ENCODE measurements around the gene ADPRS. TPM values are rescaled to one million over a fixed set of nuclear protein-coding genes. Genes with fewer than 3 reads are reported as not detected.

Gene ADPRS, protein sequence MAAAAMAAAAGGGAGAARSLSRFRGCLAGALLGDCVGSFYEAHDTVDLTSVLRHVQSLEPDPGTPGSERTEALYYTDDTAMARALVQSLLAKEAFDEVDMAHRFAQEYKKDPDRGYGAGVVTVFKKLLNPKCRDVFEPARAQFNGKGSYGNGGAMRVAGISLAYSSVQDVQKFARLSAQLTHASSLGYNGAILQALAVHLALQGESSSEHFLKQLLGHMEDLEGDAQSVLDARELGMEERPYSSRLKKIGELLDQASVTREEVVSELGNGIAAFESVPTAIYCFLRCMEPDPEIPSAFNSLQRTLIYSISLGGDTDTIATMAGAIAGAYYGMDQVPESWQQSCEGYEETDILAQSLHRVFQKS
- 10 to 100 TPM; 20.5 to 40.2 (median 28.8) TPM for total RNA-seq
- polyA plus RNA-seq = 10 to 100 TPM; 41.4 to 56.4 (median 45.3) TPM
- long read RNA-seq, donor 1, transcript ADPRHL2-201 (6 exons, 1,668 nt) = major isoform, 66 of 75 reads
- long read RNA-seq, donor 1, partial matches to known transcripts = 6 of 75 reads
- long read RNA-seq, donor 1, other reads (novel, unspliced or antisense) = 3 of 75 reads
- long read RNA-seq, donor 2, transcript ADPRHL2-201 (6 exons, 1,668 nt) = major isoform, 95 of 114 reads
- long read RNA-seq, donor 2, partial matches to known transcripts = 16 of 114 reads
- long read RNA-seq, donor 2, other reads (novel, unspliced or antisense) = 3 of 114 reads

DNA sequence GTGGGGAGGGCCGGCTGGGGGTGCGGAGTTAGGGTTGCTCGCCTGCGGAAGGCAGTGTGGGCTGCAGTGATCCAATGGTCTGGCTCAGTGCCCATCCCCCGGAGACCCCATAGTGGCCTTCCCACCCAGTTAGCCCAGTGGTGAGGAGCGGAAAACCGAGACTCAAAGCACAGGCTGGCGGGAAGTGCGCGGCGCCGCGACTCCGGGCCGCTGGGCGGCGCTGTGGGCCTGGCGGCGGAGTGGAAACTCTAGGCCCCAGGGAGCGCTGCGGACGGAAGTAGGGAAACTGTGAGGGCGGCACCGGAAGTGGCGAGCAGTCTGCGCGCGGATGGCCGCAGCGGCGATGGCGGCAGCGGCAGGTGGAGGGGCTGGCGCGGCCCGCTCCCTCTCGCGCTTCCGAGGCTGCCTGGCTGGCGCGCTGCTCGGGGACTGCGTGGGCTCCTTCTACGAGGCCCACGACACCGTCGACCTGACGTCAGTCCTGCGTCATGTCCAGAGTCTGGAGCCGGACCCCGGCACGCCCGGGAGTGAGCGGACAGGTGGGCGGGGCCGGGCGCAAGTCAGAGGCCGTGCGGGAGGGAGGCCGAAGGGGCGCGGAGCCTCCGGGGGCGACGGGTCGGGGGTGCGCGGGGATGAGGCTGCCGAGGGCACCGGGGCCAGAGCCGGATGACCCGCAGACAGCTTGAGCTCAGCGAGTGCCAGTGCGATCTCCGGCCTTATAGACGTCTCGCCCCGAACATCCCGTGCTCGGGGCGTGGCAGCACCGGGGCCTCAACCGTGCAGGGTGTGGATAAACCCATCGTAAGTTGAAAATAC, at the start of gene ADPRS:
TSS of gene ADPRS (plus strand) at position 316 of the 816 bp plus-strand sequence. CDS start at position 329, 13 bp downstream.
- Histone ChIP-seq H3K4me1 (peaks cover 22% of the 10 kb centered on the region), H3K36me3 (ENCODE audit: insufficient read depth in 1 of 2, low read depth in 1 of 2) (peaks cover 4 to 33% of the 10 kb centered on the region in 2 donors), H3K4me3 (peak within 1 kb of the TSS; percentile 98), H3K27ac (peak within 1 kb of the TSS; percentile 98), H3K9me3 (no peaks in the 10 kb centered on the region), H3K27me3 (ENCODE audit: insufficient read depth in 3 of 3, low read length in 2 of 3) (peaks cover 0 to 22% (median 4%) of the 10 kb centered on the region in 3 donors)
- ATAC-seq = peak; percentile 93 to 96 (median 94)
- TF ChIP-seq, protein P1, sequence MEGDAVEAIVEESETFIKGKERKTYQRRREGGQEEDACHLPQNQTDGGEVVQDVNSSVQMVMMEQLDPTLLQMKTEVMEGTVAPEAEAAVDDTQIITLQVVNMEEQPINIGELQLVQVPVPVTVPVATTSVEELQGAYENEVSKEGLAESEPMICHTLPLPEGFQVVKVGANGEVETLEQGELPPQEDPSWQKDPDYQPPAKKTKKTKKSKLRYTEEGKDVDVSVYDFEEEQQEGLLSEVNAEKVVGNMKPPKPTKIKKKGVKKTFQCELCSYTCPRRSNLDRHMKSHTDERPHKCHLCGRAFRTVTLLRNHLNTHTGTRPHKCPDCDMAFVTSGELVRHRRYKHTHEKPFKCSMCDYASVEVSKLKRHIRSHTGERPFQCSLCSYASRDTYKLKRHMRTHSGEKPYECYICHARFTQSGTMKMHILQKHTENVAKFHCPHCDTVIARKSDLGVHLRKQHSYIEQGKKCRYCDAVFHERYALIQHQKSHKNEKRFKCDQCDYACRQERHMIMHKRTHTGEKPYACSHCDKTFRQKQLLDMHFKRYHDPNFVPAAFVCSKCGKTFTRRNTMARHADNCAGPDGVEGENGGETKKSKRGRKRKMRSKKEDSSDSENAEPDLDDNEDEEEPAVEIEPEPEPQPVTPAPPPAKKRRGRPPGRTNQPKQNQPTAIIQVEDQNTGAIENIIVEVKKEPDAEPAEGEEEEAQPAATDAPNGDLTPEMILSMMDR (IDR thresholded peaks at IDR 0.05) = peak; percentile 98
- peak; percentile 91 to 95 for DNase-seq
- intact Hi-C loops (cut with DNase I) = no loop called here
- WGBS, 3 donors = 0 to 1% (median 1%) methylated on average over 48 to 84 of the region's 84 CpGs

DNA sequence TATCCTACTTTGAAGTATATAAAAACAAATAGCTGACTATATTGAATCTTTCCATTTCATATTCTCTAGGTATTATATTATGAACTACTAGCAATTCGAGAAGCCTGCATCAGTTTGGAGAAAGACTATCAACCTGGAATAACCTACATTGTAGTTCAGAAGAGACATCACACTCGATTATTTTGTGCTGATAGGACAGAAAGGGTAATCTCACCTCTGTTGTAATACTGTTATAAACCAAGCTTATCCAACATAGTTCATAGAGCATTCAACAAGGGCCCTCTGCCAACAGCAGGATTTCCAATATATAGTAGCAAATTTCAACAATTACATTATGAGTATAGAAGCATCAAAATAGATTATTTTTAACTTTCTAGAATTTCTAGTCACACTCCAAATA, 48.5 kb upstream of the ADPRS start:
- DNase-seq = no peak
- peaks cover 2 to 91% of the 10 kb centered on the region in 2 donors for H3K36me3 ChIP-seq (ENCODE audit: insufficient read depth in 1 of 2, low read depth in 1 of 2)

DNA sequence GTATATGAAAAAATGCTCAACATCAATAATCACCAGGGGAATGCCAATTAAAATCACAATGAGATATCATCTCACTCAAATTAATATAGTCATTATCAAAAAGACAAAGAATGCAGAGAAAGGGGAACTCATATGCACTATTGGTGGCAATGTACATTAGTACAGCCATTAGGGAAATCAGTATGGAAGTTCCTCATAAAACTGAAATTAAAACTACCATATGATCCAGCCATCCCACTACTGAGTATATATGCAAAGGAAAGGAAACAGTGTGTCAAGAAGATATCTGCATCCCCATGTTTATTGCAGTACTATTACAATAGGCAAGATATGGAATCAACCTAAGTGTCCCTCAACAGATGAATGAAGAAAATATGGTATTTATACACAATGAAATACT, 36.9 kb upstream of the ADPRS start:
- intact Hi-C loops (cut with DNase I) = loop anchor here in 1 of 2 donors (10.0 kb wide), 1 partner anchor 207 kb away; no protein-coding TSS in a partner anchor
- Histone ChIP-seq H3K27me3 (ENCODE audit: insufficient read depth in 3 of 3, low read length in 2 of 3) (no peaks in the 10 kb centered on the region), H3K4me1 (no peaks in the 10 kb centered on the region), H3K36me3 (ENCODE audit: insufficient read depth in 1 of 2, low read depth in 1 of 2) (peaks cover 0 to 54% of the 10 kb centered on the region in 2 donors), H3K27ac (no peak overlapping the region), H3K4me3 (no peak overlapping the region), H3K9me3 (no peaks in the 10 kb centered on the region)
- DNase-seq (no peak), ATAC-seq (no peak)
- TF ChIP-seq, protein P1 (IDR thresholded peaks at IDR 0.05) = no peak

More for the DNA sequence above, 48.5 kb upstream of the ADPRS start:
- TF ChIP-seq, protein P1 (IDR thresholded peaks at IDR 0.05) = no peak
- ATAC-seq = no peak
- H3K27ac ChIP-seq = no peak overlapping the region
- H3K4me1 ChIP-seq = no peaks in the 10 kb centered on the region
- H3K27me3 ChIP-seq (ENCODE audit: insufficient read depth in 3 of 3, low read length in 2 of 3) = no peaks in the 10 kb centered on the region
- H3K9me3 ChIP-seq = no peaks in the 10 kb centered on the region
- WGBS, 3 donors = 84 to 92% (median 90%) methylated on average over 2 of the region's 2 CpGs
- no peak overlapping the region for H3K4me3 ChIP-seq
- intact Hi-C loops (cut with DNase I) = no loop called here

DNA sequence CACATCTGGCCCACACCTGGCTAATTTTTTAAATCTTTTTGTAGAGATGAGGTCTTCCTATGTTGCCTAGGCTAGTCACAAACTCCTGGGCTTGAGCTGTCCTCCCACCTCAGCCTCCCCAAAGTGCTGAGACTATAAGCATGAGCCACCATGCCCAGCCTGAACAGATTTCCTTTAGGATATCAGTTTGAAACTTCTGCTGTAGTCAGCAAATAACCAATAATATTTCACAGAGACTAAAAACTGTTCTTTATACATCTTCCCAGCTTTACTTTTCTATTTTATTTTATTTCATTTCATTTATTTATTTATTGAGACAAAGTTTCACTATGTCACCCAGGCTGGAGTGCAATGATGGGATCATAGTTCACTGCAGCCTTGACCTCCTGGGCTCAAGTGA, 34.7 kb upstream of the ADPRS start:
- no peak for DNase-seq
- no peaks in the 10 kb centered on the region for H3K9me3 ChIP-seq
- H3K36me3 ChIP-seq (ENCODE audit: insufficient read depth in 1 of 2, low read depth in 1 of 2) = peaks cover 0 to 48% of the 10 kb centered on the region in 2 donors
- H3K4me1 ChIP-seq = no peaks in the 10 kb centered on the region
- no peak overlapping the region for H3K4me3 ChIP-seq
- no peaks in the 10 kb centered on the region for H3K27me3 ChIP-seq (ENCODE audit: insufficient read depth in 3 of 3, low read length in 2 of 3)
- TF ChIP-seq, protein P1 (IDR thresholded peaks at IDR 0.05) = no peak
- intact Hi-C loops (cut with DNase I) = loop anchor here in 1 of 2 donors (10.0 kb wide), 1 partner anchor 209 kb away; no protein-coding TSS in a partner anchor
- ATAC-seq = no peak
- H3K27ac ChIP-seq = no peak overlapping the region
